Peyer's patch (tissue), 4 donors: ENCODE results near the gene SHC4. TPM values are rescaled to one million over a fixed set of nuclear protein-coding genes. Genes with fewer than 3 reads are reported as not detected.

Experiments
- DNase-seq, 3 donors: peaks; one replicate each; pipeline ENCODE4 v3.0.0-alpha.2; 2017 to 2019
- H3K27ac ChIP-seq, 4 donors: fragments of 200-600 bp; sonication (generic); one replicate each; pipeline ENCODE4 v1.5.1; 2016 to 2019
- H3K27me3 ChIP-seq, 2 donors: fragments of 200-600 bp; sonication (generic); one replicate each; pipeline ENCODE4 v1.5.1; 2019
- H3K36me3 ChIP-seq, 3 donors: fragments of 200-600 bp; sonication (generic); one replicate each; pipeline ENCODE4 v1.5.1; 2016 to 2019
- H3K4me1 ChIP-seq, 4 donors: fragments of 200-600 bp; sonication (generic); one replicate each; pipeline ENCODE4 v1.5.1; 2016 to 2019
- H3K4me3 ChIP-seq, 4 donors: fragments of 200-600 bp; sonication (generic); 1 replicate in 3 of 4; 2 replicates in 1 of 4; pipeline ENCODE4 v1.5.1; 2016 to 2019; ENCODE audit warnings: mild to moderate bottlenecking in 1 of 4
- H3K9me3 ChIP-seq, 4 donors: fragments of 200-600 bp; sonication (generic); one replicate each; pipeline ENCODE4 v1.5.1; 2016 to 2019; ENCODE audit warnings: mild to moderate bottlenecking in 1 of 4
- POLR2A ChIP-seq, 2 donors: fragments of 450-650 bp; IDR thresholded peaks; one replicate each; pipeline ENCODE4 v1.5.1; 2017; ENCODE audit warnings: antibody characterized with exemption in 2 of 2, mild to moderate bottlenecking in 2 of 2, moderate library complexity in 2 of 2
- total RNA-seq, 4 donors: library from RNA; depleted of rRNA; stranded (reverse); fragments of >200 nt; gene quantifications; one replicate each; pipeline ENCODE4 v1.1.0, GENCODE V29; 2016
- TF ChIP-seq, protein P1 (sequence below), 6 experiments: fragments of 450-650 bp in 4 of 6; fragments of 200-600 bp in 2 of 6; sonication (generic) in 1 of 6; IDR thresholded peaks; one replicate each; pipeline ENCODE4 v1.5.1; 2017 to 2019; ENCODE audit warnings: antibody characterized with exemption in 6 of 6, mild to moderate bottlenecking in 3 of 6, moderate library complexity in 1 of 6

Gene SHC4
- total RNA-seq, 4 donors from 2014 or later: 0.66 TPM; not detected in 3

DNA sequence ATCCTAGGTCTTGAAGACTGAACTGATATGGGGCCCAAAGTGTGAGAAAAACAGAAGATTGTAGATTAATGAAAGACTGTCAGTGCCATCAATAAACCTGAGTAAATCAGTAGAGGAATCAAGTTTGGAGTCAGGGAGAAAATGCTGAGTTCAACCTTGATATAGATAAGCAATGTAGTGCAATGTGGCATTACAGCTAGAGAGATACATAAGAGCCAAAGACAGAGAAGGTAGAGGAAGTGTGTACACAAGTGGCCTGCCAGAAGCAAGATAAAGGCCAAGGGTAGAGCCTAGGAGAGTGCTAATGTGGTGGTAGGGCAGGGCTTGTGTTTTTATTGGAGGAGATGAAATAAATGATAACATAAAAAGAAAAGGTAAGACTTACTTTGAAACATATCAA, 111.8 kb downstream of the SHC4 start:
- Histone ChIP-seq H3K27me3 (no peaks in the 10 kb centered on the region), H3K9me3 (no peaks in the 10 kb centered on the region), H3K4me1 (no peaks in the 10 kb centered on the region), H3K4me3 (no peak overlapping the region), H3K36me3 (no peaks in the 10 kb centered on the region), H3K27ac (no peak overlapping the region)
- TF ChIP-seq POLR2A (IDR thresholded peaks at IDR 0.05): no peak
- TF ChIP-seq, protein P1, sequence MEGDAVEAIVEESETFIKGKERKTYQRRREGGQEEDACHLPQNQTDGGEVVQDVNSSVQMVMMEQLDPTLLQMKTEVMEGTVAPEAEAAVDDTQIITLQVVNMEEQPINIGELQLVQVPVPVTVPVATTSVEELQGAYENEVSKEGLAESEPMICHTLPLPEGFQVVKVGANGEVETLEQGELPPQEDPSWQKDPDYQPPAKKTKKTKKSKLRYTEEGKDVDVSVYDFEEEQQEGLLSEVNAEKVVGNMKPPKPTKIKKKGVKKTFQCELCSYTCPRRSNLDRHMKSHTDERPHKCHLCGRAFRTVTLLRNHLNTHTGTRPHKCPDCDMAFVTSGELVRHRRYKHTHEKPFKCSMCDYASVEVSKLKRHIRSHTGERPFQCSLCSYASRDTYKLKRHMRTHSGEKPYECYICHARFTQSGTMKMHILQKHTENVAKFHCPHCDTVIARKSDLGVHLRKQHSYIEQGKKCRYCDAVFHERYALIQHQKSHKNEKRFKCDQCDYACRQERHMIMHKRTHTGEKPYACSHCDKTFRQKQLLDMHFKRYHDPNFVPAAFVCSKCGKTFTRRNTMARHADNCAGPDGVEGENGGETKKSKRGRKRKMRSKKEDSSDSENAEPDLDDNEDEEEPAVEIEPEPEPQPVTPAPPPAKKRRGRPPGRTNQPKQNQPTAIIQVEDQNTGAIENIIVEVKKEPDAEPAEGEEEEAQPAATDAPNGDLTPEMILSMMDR (IDR thresholded peaks at IDR 0.05): no peak
- DNase-seq: no peak

DNA sequence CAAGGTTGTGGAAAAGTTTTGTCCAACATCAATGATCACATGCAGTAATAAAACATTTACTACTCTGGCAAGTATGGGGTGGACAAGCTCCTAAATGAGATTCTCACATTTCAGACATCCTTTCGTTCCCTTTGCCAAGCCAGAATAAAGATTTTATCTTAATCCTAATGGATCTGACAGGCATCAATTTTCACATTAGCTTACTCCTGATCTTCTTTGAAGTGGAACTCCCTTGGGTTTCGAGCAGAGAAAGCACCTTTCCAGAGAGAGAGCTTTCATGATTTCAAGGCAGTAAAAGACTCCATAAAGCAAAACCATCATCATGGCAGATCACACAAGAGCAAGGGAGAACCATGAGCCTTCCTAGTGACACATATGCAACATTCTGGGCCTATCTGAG, 113.1 kb downstream of the SHC4 start:
- Histone ChIP-seq H3K4me3 (no peak overlapping the region), H3K4me1 (no peaks in the 10 kb centered on the region), H3K9me3 (no peaks in the 10 kb centered on the region), H3K27me3 (no peaks in the 10 kb centered on the region), H3K27ac (no peak overlapping the region), H3K36me3 (no peaks in the 10 kb centered on the region)
- TF ChIP-seq, protein P1 (IDR thresholded peaks at IDR 0.05): no peak
- no peak for TF ChIP-seq POLR2A (IDR thresholded peaks at IDR 0.05)
- no peak for DNase-seq

DNA sequence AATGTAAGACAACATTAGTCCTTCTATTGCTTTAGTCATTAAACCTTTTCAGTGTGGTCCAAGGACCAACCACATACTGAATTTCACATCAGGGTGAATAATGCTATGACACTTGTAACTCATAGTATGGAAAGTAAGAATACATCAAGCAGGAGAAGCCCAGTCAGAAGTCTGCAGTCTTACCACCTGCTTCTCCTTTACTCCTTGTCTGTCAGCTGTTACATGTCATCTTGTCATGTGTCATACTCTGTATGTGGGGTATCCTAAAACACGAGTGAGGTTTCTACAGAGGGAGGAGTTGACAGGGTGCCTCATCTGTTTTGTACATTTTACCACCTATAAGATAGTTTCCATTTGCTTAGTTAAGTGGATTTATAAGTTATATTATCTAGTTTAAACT, 118.6 kb downstream of the SHC4 start:
- Histone ChIP-seq H3K36me3 (no peaks in the 10 kb centered on the region), H3K4me3 (no peak overlapping the region), H3K4me1 (no peaks in the 10 kb centered on the region), H3K9me3 (no peaks in the 10 kb centered on the region), H3K27me3 (no peaks in the 10 kb centered on the region), H3K27ac (no peak overlapping the region)
- TF ChIP-seq, protein P1 (IDR thresholded peaks at IDR 0.05): no peak
- no peak for TF ChIP-seq POLR2A (IDR thresholded peaks at IDR 0.05)
- DNase-seq: no peak

DNA sequence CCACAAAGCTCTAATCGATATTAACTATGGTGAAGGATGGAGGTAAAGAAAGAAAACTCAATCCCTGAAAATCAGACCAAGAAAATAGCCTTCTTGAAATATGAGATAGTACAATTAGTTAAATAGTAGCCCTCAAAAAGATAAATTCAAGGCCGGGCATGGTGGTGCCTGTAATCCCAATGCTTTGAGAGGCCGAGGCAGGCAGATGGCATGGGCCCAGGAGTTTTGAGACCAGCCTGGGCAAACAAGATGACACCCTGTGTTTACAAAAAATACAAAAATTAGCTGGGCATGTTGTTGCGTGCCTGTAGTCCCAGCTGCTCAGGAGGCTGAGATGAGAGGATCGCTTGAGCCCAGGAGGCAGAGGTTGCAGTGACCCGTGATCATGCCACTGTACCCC, 121.2 kb downstream of the SHC4 start:
- no peak for DNase-seq
- H3K27me3 ChIP-seq: no peaks in the 10 kb centered on the region
- H3K4me1 ChIP-seq: no peaks in the 10 kb centered on the region
- no peak overlapping the region for H3K27ac ChIP-seq
- no peaks in the 10 kb centered on the region for H3K36me3 ChIP-seq
- no peak overlapping the region for H3K4me3 ChIP-seq
- H3K9me3 ChIP-seq: no peaks in the 10 kb centered on the region
- TF ChIP-seq, protein P1 (IDR thresholded peaks at IDR 0.05): no peak
- TF ChIP-seq POLR2A (IDR thresholded peaks at IDR 0.05): no peak

DNA sequence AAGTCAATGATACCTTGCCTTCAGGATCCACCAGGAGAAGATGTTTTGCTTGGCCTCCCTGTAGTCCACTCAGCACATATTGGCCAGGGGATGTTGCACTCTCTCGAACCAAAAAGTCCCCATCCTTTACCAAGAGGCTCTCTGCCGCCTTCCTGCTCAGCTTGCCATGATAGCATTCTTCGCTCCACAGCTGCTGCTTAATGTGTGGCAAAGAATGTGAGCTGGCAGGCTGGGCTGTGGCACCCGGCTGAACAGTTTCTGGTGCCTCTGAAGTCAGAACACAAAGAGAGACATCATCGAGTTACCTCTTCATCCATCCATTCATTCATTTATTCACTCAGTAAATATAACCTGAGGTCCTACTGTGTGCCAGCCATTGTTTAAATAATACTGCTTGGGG, 129.0 kb downstream of the SHC4 start:
- Histone ChIP-seq H3K4me3 (no peak overlapping the region), H3K36me3 (no peaks in the 10 kb centered on the region), H3K4me1 (no peaks in the 10 kb centered on the region), H3K27ac (no peak overlapping the region), H3K9me3 (no peaks in the 10 kb centered on the region), H3K27me3 (no peaks in the 10 kb centered on the region)
- TF ChIP-seq, protein P1 (IDR thresholded peaks at IDR 0.05): no peak
- TF ChIP-seq POLR2A (IDR thresholded peaks at IDR 0.05): no peak
- DNase-seq: no peak
